ENCODE measurements around the gene CKMT2.

CKMT2 gene

GRCh38 chr5:81216152-81216551 is 17.0 kb upstream of the CKMT2 start:
- FAIRE-seq (no peak), DNase-seq (ENCODE audit: low spot score) (no peak)

GRCh38 chr5:81219389-81219788 is 13.7 kb upstream of the CKMT2 start:
- DNase-seq (ENCODE audit: low spot score) (no peak), FAIRE-seq (no peak)

GRCh38 chr5:81222285-81222684 is 10.8 kb upstream of the CKMT2 start:
- no peak for DNase-seq (ENCODE audit: low spot score)
- no peak for FAIRE-seq

GRCh38 chr5:81225463-81225862 is 7.7 kb upstream of the CKMT2 start:
- DNase-seq (ENCODE audit: low spot score) (no peak), FAIRE-seq (no peak)

- no peak for DNase-seq (ENCODE audit: low spot score)
- no peak for FAIRE-seq
Measured at GRCh38 chr5:81226286-81226685, 6.8 kb upstream of the CKMT2 start.

- DNase-seq (ENCODE audit: low spot score), result no peak
- FAIRE-seq, result no peak
Measured at GRCh38 chr5:81226949-81227348, 6.2 kb upstream of the CKMT2 start.

- FAIRE-seq, result no peak
- DNase-seq (ENCODE audit: low spot score), result no peak
Measured at GRCh38 chr5:81228084-81228483, 5.0 kb upstream of the CKMT2 start.

- FAIRE-seq (no peak), DNase-seq (ENCODE audit: low spot score) (no peak)
Measured at GRCh38 chr5:81230416-81230815, 2.7 kb upstream of the CKMT2 start.

GRCh38 chr5:81232464-81233079 is 550 bp upstream of the CKMT2 start:
- DNase-seq (ENCODE audit: low spot score), result no peak
- FAIRE-seq, result no peak

GRCh38 chr5:81234299-81234698 is 1.2 kb downstream of the CKMT2 start:
- DNase-seq (ENCODE audit: low spot score) (no peak), FAIRE-seq (no peak)

- DNase-seq (ENCODE audit: low spot score) (no peak), FAIRE-seq (no peak)
Measured at GRCh38 chr5:81234801-81235200, 1.7 kb downstream of the CKMT2 start.

- FAIRE-seq, result no peak
Measured at GRCh38 chr5:81235287-81236072, 2.4 kb downstream of the CKMT2 start.

GRCh38 chr5:81238460-81238859 is 5.3 kb downstream of the CKMT2 start:
- no peak for DNase-seq (ENCODE audit: low spot score)
- FAIRE-seq, result no peak

More at GRCh38 chr5:81235287-81236072, 2.4 kb downstream of the CKMT2 start:
- DNase-seq (ENCODE audit: low spot score), result no peak

GRCh38 chr5:81239613-81240012 is 6.5 kb downstream of the CKMT2 start:
- no peak for FAIRE-seq
- DNase-seq (ENCODE audit: low spot score), result no peak

GRCh38 chr5:81241001-81241400 is 7.9 kb downstream of the CKMT2 start:
- no peak for FAIRE-seq
- no peak for DNase-seq (ENCODE audit: low spot score)

- FAIRE-seq, result no peak
- no peak for DNase-seq (ENCODE audit: low spot score)
Measured at GRCh38 chr5:81241961-81242648, 9.0 kb downstream of the CKMT2 start.

- no peak for DNase-seq (ENCODE audit: low spot score)
- no peak for FAIRE-seq
Measured at GRCh38 chr5:81242906-81243436, 9.8 kb downstream of the CKMT2 start.

- no peak for FAIRE-seq
- DNase-seq (ENCODE audit: low spot score), result no peak
Measured at GRCh38 chr5:81244451-81244850, 11.3 kb downstream of the CKMT2 start.

GRCh38 chr5:81245871-81246235 is 12.7 kb downstream of the CKMT2 start:
- FAIRE-seq, result no peak
- DNase-seq (ENCODE audit: low spot score), result no peak

- no peak for FAIRE-seq
- DNase-seq (ENCODE audit: low spot score), result no peak
Measured at GRCh38 chr5:81246697-81247096, 13.6 kb downstream of the CKMT2 start.

GRCh38 chr5:81247441-81247972 is 14.4 kb downstream of the CKMT2 start:
- FAIRE-seq (no peak), DNase-seq (ENCODE audit: low spot score) (peak; percentile 29)

GRCh38 chr5:81249240-81249639 is 16.1 kb downstream of the CKMT2 start:
- FAIRE-seq, result no peak

More at GRCh38 chr5:81249240-81249639, 16.1 kb downstream of the CKMT2 start:
- no peak for DNase-seq (ENCODE audit: low spot score)
